ENCODE measurements around the gene STK32B. TPM values are rescaled to one million over a fixed set of nuclear protein-coding genes. Genes with fewer than 3 reads are reported as not detected.
A peak's percentile ranks its signal among the peaks of the same experiment; 100 is the strongest.

Gene STK32B
- total RNA-seq, 2 experiments from 2014 or later = not detected

GRCh38 chr4:5455003-5455585 lies 403.8 kb downstream of the STK32B start:
- H3K9me3 Mint-ChIP-seq (ENCODE audit: low read depth) = no peaks in the 10 kb centered on the region
- POLR2A ChIA-PET = no interaction called here
- no peak overlapping the region for H3K27ac Mint-ChIP-seq
- H3K4me3 Mint-ChIP-seq = no peak overlapping the region
- H3K4me1 Mint-ChIP-seq = no peaks in the 10 kb centered on the region
- H3K27me3 Mint-ChIP-seq = no peaks in the 10 kb centered on the region
- intact Hi-C loops (cut with DNase I, micrococcal nuclease) = no loop called here
- DNase-seq (no peak), ATAC-seq (no peak)
- CTCF ChIA-PET = no interaction called here
- no peaks in the 10 kb centered on the region for H3K36me3 Mint-ChIP-seq (ENCODE audit: low read depth)

GRCh38 chr4:5456296-5456845 lies 405.1 kb downstream of the STK32B start:
- ChIA-PET POLR2A (no interaction called here), CTCF (no interaction called here)
- H3K27ac Mint-ChIP-seq = no peak overlapping the region
- no peaks in the 10 kb centered on the region for H3K4me1 Mint-ChIP-seq
- DNase-seq (no peak), ATAC-seq (no peak)
- no peak overlapping the region for H3K4me3 Mint-ChIP-seq
- H3K27me3 Mint-ChIP-seq = no peaks in the 10 kb centered on the region
- H3K36me3 Mint-ChIP-seq (ENCODE audit: low read depth) = no peaks in the 10 kb centered on the region
- H3K9me3 Mint-ChIP-seq (ENCODE audit: low read depth) = no peaks in the 10 kb centered on the region
- intact Hi-C loops (cut with DNase I, micrococcal nuclease) = no loop called here

GRCh38 chr4:5458676-5459075 lies 407.4 kb downstream of the STK32B start:
- DNase-seq (no peak), ATAC-seq (no peak)
- no peaks in the 10 kb centered on the region for H3K36me3 Mint-ChIP-seq (ENCODE audit: low read depth)
- H3K4me3 Mint-ChIP-seq = no peak overlapping the region
- no peaks in the 10 kb centered on the region for H3K27me3 Mint-ChIP-seq
- H3K27ac Mint-ChIP-seq = no peak overlapping the region
- no peaks in the 10 kb centered on the region for H3K9me3 Mint-ChIP-seq (ENCODE audit: low read depth)
- CTCF ChIA-PET = interaction anchor here (1.2 kb wide), 1 partner anchor 63 kb away, joined by 4 read pairs; no protein-coding TSS in a partner anchor
- intact Hi-C loops (cut with DNase I, micrococcal nuclease) = no loop called here
- POLR2A ChIA-PET = no interaction called here
- H3K4me1 Mint-ChIP-seq = no peaks in the 10 kb centered on the region

- DNase-seq (no peak), ATAC-seq (no peak)
- no peaks in the 10 kb centered on the region for H3K36me3 Mint-ChIP-seq (ENCODE audit: low read depth)
- ChIA-PET CTCF (interaction anchor here (1.2 kb wide), 1 partner anchor 64 kb away, joined by 4 read pairs; no protein-coding TSS in a partner anchor), POLR2A (interaction anchor here (0.7 kb wide), 1 partner anchor 373 kb away, joined by 4 read pairs; no protein-coding TSS in a partner anchor)
- no peak overlapping the region for H3K27ac Mint-ChIP-seq
- no peaks in the 10 kb centered on the region for H3K27me3 Mint-ChIP-seq
- intact Hi-C loops (cut with DNase I, micrococcal nuclease) = no loop called here
- no peak overlapping the region for H3K4me3 Mint-ChIP-seq
- H3K4me1 Mint-ChIP-seq = no peaks in the 10 kb centered on the region
- H3K9me3 Mint-ChIP-seq (ENCODE audit: low read depth) = no peaks in the 10 kb centered on the region
These were observed 408.0 kb downstream of the STK32B start for GRCh38 chr4:5459236-5459635.

GRCh38 chr4:5460106-5460801 lies 409.0 kb downstream of the STK32B start:
- intact Hi-C loops (cut with DNase I, micrococcal nuclease) = loop anchor here in 1 of 2 experiments (1.0 kb wide), 1 partner anchor 465 kb away; no protein-coding TSS in a partner anchor
- DNase-seq = peak; percentile 35
- Mint-ChIP-seq H3K9me3 (ENCODE audit: low read depth) (no peaks in the 10 kb centered on the region), H3K4me3 (no peak overlapping the region), H3K4me1 (no peaks in the 10 kb centered on the region), H3K36me3 (ENCODE audit: low read depth) (no peaks in the 10 kb centered on the region), H3K27me3 (no peaks in the 10 kb centered on the region), H3K27ac (no peak overlapping the region)
- ATAC-seq = no peak
- CTCF ChIA-PET = interaction anchor here (0.7 to 1.2 kb wide), 2 partner anchors 9 to 65 kb away, joined by 3 to 4 read pairs; no protein-coding TSS in a partner anchor
- POLR2A ChIA-PET = no interaction called here

GRCh38 chr4:5461477-5461876 lies 410.2 kb downstream of the STK32B start:
- Mint-ChIP-seq H3K27ac (no peak overlapping the region), H3K36me3 (ENCODE audit: low read depth) (no peaks in the 10 kb centered on the region), H3K9me3 (ENCODE audit: low read depth) (no peaks in the 10 kb centered on the region), H3K4me1 (no peaks in the 10 kb centered on the region), H3K27me3 (no peaks in the 10 kb centered on the region), H3K4me3 (no peak overlapping the region)
- ATAC-seq (no peak), DNase-seq (no peak)
- ChIA-PET CTCF (no interaction called here), POLR2A (no interaction called here)
- intact Hi-C loops (cut with DNase I, micrococcal nuclease) = no loop called here

GRCh38 chr4:5462254-5462835 lies 411.1 kb downstream of the STK32B start:
- DNase-seq (no peak), ATAC-seq (no peak)
- H3K4me3 Mint-ChIP-seq = no peak overlapping the region
- ChIA-PET CTCF (no interaction called here), POLR2A (no interaction called here)
- intact Hi-C loops (cut with DNase I, micrococcal nuclease) = no loop called here
- no peaks in the 10 kb centered on the region for H3K4me1 Mint-ChIP-seq
- H3K36me3 Mint-ChIP-seq (ENCODE audit: low read depth) = no peaks in the 10 kb centered on the region
- H3K9me3 Mint-ChIP-seq (ENCODE audit: low read depth) = no peaks in the 10 kb centered on the region
- no peaks in the 10 kb centered on the region for H3K27me3 Mint-ChIP-seq
- H3K27ac Mint-ChIP-seq = no peak overlapping the region

- Mint-ChIP-seq H3K9me3 (ENCODE audit: low read depth) (no peaks in the 10 kb centered on the region), H3K36me3 (ENCODE audit: low read depth) (no peaks in the 10 kb centered on the region), H3K4me1 (no peaks in the 10 kb centered on the region), H3K4me3 (no peak overlapping the region), H3K27me3 (no peaks in the 10 kb centered on the region), H3K27ac (no peak overlapping the region)
- ChIA-PET POLR2A (no interaction called here), CTCF (no interaction called here)
- no peak for ATAC-seq
- DNase-seq = no peak
- intact Hi-C loops (cut with DNase I, micrococcal nuclease) = no loop called here
These were observed 411.6 kb downstream of the STK32B start for GRCh38 chr4:5462896-5463295.

GRCh38 chr4:5463361-5463760 lies 412.1 kb downstream of the STK32B start:
- no peak for DNase-seq
- Mint-ChIP-seq H3K27me3 (no peaks in the 10 kb centered on the region), H3K9me3 (ENCODE audit: low read depth) (no peaks in the 10 kb centered on the region), H3K27ac (no peak overlapping the region), H3K4me3 (no peak overlapping the region), H3K36me3 (ENCODE audit: low read depth) (no peaks in the 10 kb centered on the region), H3K4me1 (no peaks in the 10 kb centered on the region)
- no peak for ATAC-seq
- intact Hi-C loops (cut with DNase I, micrococcal nuclease) = no loop called here
- CTCF ChIA-PET = no interaction called here
- POLR2A ChIA-PET = no interaction called here

GRCh38 chr4:5463936-5464650 lies 412.8 kb downstream of the STK32B start:
- ATAC-seq = no peak
- intact Hi-C loops (cut with DNase I, micrococcal nuclease) = no loop called here

GRCh38 chr4:5465529-5465928 lies 414.2 kb downstream of the STK32B start:
- intact Hi-C loops (cut with DNase I, micrococcal nuclease) = no loop called here
- Mint-ChIP-seq H3K27me3 (no peaks in the 10 kb centered on the region), H3K36me3 (ENCODE audit: low read depth) (no peaks in the 10 kb centered on the region), H3K27ac (no peak overlapping the region), H3K4me1 (no peaks in the 10 kb centered on the region), H3K4me3 (no peak overlapping the region), H3K9me3 (ENCODE audit: low read depth) (no peaks in the 10 kb centered on the region)
- DNase-seq = no peak
- ChIA-PET POLR2A (no interaction called here), CTCF (no interaction called here)
- no peak for ATAC-seq

More at GRCh38 chr4:5463936-5464650, 412.8 kb downstream of the STK32B start:
- no peak for DNase-seq
- H3K4me1 Mint-ChIP-seq = no peaks in the 10 kb centered on the region
- CTCF ChIA-PET = no interaction called here
- POLR2A ChIA-PET = no interaction called here
- H3K27me3 Mint-ChIP-seq = no peaks in the 10 kb centered on the region
- no peak overlapping the region for H3K27ac Mint-ChIP-seq
- H3K36me3 Mint-ChIP-seq (ENCODE audit: low read depth) = no peaks in the 10 kb centered on the region
- no peak overlapping the region for H3K4me3 Mint-ChIP-seq
- no peaks in the 10 kb centered on the region for H3K9me3 Mint-ChIP-seq (ENCODE audit: low read depth)

Data from activated CD4-positive, alpha-beta T cell treated with anti-CD3 and anti-CD28 coated beads for 36 hours (primary cell).